GM19324 (cell line): ENCODE data around the gene SLC47A2.
"Not testable (repeated sequence)": the region's sequence is repeated elsewhere in the genome, so short reads cannot be mapped to it uniquely, and the experiment has no call there.

Source experiments
- ATAC-seq: cut with Tn5 transposase; IDR thresholded peaks from one replicate; pipeline ENCODE4 v1.9.1; 2021; ENCODE audit warnings: mild to moderate bottlenecking, moderate library complexity; ENCODE audit not compliant: unreplicated experiment, low FRiP score

Gene SLC47A2

DNA sequence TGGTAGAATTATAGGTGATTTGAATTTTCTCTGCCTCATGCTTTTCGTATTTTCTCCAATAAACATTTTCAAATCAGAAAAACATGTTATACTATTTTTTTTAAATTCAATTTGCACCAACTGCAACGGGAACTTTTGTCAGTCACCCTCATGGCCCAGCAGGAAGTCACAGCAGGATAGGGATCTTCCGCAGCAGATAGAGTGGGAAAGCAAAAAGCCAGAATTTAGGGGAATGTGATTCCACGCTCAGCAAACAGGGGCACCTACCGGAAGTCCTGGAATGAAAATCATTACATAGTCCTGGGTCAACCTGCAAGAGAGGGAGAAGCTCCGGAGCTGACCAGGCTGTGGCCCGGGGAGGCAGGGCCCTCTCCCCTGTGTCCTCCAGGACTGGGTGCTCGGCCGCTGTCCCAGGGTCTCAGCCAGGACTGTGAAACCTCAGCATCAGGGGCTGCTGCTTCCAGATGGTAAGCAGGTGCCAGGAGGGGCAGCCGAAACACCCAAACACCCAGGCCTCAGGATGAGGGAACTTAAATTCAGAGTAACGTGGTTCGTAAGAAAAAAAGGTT is 3.9 kb downstream of the SLC47A2 start:
- no peak for ATAC-seq

DNA sequence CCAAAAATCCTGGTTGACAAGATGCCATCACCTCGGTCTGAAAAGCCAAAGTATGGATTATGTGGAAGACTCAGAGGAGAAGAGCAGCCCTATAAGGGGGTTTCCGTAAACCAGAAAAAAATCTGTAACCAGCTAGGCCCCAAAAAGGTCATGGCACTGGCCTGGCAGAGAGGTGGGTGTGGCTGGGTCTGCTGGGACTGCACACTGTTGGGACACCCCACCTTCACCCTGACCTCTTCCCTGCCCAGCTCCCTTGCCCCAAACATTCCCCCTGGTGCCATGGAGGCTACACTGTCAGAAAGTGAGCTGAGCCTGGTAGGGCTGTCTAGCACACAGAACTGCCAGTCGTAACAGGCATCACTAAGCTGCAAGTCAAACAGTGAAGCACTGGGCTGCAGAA is 6.5 kb downstream of the SLC47A2 start:
- no peak for ATAC-seq

DNA sequence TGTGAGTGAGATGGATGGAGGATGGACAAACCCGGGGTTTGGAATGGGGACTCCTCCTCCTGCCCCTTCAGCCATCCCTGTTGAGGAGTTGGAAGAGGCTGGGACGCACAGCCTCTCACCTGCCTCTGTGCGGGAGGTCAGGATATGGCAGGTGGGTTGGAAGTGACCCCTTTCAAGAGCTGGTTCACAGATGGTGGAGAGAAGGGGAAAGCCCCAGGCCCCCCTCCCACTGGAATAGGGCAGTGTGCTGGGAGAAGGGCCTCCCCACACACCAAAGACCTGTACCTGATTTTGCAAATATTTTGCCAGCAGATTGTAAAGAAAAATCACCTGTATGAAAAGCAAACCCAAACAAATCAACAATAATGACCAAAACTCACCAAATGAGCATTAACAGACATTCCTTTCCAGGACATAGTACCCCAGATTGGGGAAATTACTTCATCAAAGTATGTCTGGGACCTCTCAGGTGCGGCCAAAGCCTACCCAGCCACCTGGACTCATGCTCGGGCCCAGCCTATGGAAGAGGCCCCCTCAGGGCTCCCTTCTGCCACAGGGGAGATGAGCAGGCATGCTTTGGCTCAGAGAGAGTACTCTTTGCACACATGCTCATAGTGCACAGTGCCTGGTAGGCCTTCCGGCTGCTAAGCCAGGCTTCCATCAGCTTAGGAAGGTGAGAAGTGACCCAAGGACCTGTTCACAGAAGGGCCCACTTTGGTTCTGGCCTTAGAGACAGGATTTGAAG is 7.8 kb downstream of the SLC47A2 start:
- no peak for ATAC-seq

GRCh38 chr17:19707728-19708221 is 8.6 kb downstream of the SLC47A2 start:
- no peak for ATAC-seq

- ATAC-seq, result no peak
Observed at GRCh38 chr17:19706791-19707727, 9.3 kb downstream of the SLC47A2 start.

- no peak for ATAC-seq
Observed at GRCh38 chr17:19705771-19706770, 10.3 kb downstream of the SLC47A2 start.

- no peak for ATAC-seq
Observed at GRCh38 chr17:19705201-19705600, 11.2 kb downstream of the SLC47A2 start.

GRCh38 chr17:19703828-19704613 is 12.4 kb downstream of the SLC47A2 start:
- ATAC-seq, result no peak

DNA sequence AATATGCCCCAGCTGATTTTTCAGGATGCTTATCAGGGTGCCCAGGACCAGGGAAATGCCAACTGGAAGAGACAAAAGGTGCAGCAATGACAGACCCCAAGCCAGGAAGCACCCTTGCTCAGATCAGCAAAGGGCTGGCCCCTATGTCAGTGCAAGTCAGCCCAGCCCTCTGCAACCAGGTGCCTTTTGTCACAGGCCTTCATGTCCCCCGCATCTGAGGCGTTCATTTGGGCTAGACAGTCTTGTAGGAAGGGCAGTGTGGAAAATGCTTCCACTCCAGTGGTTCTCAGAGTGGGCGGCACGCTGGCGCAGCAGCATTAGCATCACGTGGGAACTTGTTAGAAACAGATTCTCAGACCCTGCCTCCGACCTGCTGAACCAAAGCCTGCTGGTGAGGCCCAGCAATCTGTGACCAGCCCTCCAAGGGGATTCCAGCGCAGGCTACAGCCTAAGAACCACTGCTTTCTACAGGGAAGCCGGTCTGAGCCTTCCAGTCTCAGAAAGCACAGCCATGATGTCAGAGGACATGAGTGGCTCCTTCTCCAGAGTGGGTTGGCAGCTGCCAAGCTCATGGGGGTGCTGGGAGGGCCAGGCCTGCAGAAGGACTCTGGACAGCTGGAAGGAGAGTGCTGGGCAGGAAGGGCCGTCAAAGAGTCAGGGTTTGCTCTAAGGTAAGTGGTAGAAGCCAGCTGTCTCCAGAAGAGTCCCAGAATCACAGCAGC is 13.1 kb downstream of the SLC47A2 start:
- ATAC-seq, result no peak

GRCh38 chr17:19702217-19702641 is 14.2 kb downstream of the SLC47A2 start:
- no peak for ATAC-seq

DNA sequence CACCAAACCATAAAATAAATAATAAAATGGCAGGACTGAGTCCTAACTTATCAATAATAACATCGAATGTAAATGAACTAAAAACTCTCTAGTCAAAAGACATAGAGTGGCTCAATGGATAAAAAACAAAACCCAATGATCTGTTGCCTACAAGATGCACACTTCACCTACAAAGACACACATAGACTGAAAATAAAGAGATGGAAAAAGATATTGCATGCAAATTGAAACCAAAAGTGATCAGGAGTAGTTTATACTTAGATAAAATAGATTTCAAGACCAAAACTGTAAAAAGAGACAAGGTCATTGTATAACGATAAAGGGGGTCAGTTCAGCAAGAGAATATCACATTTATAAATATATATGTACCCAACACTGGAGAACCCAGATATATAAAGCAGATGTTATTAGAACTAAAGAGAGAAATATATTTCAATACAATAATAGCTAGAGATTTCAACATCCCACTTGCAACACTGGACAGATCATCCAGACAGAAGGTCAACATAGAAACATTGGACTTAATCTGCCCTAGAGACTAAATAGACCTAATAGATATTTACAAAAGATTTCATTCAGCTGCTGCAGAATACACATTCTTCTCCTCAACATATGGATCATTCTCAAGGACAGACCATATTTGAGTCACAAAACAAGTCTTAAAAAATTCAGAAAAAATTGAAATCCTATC is 29.8 kb downstream of the SLC47A2 start:
- ATAC-seq, result no peak

GRCh38 chr17:19684909-19685580 is 31.3 kb downstream of the SLC47A2 start:
- not testable (repeated sequence) for ATAC-seq

DNA sequence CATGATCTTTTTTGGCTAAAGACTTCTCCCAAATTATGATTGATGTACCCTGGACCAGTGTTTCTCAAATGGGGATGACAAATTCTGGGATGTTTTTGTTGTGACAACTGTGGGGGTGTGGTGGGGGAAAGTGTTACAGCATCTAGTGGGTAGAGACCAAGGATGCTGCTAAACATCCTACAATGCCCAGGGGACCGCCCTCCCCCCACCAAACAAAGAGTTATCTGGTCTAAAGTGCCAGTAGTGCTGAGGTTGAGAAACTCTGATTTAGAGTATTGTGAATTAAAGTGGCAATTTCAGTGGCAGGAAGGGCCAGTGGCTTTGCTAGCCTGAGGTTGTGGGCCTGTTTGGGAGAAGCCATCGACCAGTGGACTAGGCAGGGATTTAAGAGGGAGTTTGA is 33.3 kb downstream of the SLC47A2 start:
- no peak for ATAC-seq

DNA sequence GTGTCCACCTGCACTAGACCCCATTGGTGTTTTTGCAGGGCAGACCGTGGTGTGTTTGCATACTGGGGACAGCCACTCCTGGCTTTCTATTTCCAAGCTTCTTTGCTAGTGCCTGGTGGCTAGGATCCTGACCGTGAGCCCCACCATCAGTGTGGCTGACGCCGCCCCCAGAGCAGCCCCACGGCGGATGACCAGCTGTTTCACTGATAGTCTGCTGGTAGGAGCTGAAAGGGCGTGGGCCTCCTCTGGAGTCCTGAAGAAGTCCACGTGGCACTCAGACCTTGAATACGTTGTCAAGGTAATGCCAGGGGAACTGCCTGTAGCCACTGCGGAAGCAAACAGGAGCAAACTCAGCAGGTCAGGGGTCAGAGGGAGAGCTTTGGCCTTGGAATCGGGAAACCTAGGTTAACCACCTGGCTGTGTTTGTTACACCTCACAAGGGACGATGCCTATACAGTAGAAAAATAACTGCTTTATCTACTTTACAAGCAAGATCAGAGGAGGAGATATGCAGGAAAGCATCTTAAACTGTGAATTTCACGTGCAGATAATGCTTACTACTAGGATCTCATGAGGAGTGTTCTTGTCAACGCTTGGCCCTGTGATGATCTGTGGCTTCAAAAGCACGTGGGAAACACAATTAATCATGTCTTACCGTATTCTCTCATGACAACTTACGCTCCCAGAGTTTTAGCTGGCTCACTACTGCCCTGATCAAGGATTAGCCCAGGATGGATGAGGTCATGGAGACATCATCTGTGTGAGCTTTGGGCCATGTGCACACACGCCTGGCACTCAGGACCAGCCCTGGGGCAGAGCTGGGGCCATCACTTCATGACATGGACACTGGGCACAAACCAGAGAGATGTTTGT is 37.6 kb downstream of the SLC47A2 start:
- no peak for ATAC-seq

GRCh38 chr17:19677736-19678379 is 38.5 kb downstream of the SLC47A2 start:
- no peak for ATAC-seq

DNA sequence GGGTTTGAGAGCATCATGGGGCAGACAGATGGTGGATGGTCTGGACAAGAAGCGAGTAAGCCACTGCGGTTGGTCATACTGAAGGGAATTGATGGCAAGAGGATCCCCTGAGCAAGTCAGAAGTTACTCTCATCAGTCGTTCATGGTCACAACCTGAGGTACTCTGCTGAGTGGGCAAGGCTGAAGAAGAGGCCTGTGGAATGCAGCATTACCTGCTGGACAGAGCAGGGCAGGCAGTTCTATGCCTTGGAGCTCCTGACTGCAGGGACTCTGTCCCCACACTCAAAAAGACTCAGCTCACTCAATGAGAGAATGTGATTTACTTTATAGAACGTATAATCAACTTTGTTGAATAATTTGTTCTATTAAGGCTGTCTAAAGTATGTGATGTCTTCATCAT is 39.5 kb downstream of the SLC47A2 start:
- no peak for ATAC-seq
